ENCODE data around the gene TBC1D1.

DNA sequence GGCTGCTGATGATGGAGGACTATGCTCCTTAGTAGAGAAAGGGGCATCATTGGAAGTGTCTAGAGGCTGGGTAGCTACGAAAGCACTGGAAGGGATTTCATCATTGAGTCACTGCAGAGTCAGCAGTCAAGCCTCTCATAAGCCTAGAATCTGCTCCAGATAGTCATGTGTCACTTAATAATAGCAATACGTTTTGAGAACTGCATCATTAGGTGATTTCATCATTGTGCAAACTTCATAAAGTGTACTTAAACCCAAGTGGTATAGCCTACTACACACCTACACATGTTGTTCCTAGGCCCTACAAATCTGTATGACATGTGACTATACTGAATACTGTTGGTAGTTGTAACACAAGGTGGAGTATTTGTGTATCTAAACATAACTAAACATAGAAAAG, 234.9 kb downstream of the TBC1D1 start:
- TF ChIP-seq POLR2A (IDR thresholded peaks at IDR 0.05): no peak
- TF ChIP-seq POLR2AphosphoS5 (IDR thresholded peaks at IDR 0.05): no peak

All from prostate gland (tissue), 1 donor.